ENCODE measurements around the gene CLEC18B.
"Not testable (repeated sequence)": the region's sequence is repeated elsewhere in the genome, so short reads cannot be mapped to it uniquely, and the experiment has no call there.

The CLEC18B gene

DNA sequence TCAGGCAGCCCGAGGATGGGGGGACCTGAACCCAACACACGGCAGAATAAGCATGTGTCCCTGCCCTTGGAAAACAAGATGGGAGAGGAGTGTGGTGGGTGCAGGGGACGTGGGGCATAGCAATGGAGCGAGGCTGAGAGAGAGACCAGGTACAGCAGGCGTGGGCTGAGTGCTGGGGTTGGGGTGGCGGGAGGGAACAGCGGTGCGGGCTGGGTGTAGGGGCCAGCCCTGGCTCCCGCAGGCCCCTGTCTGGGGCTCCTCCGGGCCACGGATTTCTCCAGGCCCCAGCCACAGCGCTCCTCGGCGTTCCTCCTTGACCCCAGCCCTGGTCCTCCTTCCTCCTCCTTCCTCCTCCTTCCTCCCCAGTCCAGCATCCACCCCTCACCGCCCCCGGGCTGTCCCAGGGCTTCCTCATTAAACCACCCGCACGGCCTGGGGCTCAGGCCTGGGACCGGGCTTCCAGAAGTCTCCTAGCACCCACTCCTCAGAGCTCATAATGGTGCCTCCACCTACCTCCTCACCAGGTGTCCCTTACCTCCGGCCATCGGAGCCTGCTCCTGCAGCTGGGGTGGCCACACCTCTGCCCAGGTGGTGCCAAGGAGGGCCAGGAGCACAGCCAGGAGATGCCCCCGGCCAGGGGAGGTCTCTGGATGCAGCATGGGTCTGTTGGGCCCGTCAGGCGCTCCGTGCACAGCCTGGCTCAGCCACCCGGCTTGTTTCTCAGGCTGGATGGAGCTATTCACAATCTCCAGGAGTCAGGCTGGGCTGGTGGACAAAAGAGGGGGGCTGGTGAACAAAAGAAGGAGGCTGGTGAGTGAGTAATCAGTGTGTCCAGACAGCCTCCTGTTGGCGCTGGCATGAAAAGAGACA is at the start of gene CLEC18B:
Gene CLEC18B (minus strand): TSS at position 867 of the 870 bp plus-strand sequence. CDS start 208 bp downstream, at position 659.
- not testable (repeated sequence) for DNase-seq

DNA sequence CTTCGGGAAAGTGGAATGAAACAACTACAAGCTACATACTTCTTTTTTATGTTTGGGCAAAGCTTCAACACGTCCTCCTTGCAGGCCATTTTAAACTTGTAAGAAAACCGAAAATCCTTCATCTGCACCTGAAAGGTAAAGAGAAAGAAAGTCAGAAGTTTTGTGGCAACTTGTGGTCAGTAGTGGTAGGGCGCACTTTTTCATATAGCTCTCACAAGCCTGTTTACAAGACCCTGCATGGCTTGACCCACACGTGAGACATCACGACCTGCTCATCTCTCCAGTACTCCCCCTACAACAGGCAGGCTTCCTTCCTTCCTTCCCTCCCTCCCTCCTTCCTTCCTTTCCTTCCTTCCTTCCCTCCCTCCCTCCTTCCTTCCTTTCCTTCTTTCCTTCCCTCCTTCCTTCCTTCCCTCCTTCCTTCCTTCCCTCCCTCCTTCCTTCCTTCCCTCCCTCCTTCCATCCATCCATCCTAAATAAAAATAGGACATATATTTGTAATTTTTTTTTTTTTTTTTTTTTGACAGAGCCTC is 48.7 kb upstream of the CLEC18B start:
- no peak for DNase-seq

DNA sequence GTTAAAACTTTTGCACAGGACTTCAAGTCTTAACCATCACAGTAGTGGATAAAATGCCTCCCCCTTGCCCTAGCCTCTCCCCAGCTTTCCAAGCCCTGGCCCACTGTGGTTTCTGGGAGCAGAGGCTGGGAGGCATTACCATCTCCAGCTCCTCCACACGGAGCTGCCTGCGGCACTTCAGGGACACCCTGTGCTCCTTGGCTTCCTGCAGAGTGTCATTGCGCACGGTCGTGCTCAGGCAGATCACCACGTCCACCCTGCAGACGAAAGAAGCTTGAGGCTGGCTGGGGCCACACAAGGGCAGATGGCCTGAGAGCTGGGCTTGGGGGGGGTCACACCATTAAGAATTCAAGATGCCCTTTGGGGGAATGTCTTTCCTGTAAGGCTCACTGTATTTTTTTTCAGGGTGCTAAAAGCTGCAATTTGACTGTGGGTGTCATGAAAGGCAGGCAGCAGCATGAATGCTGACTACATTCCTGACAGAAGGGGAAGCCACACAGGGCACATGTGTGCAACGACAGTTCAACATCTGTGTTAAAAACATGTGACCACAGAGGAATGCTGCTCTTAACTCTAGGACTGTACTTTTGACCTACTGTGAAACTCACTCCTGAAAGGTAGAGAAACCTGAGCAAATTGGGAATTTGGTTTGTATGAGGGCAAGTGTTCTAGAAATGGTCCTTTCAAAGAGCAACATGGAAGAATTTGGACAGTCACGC is 47.7 kb upstream of the CLEC18B start:
- no peak for DNase-seq

DNA sequence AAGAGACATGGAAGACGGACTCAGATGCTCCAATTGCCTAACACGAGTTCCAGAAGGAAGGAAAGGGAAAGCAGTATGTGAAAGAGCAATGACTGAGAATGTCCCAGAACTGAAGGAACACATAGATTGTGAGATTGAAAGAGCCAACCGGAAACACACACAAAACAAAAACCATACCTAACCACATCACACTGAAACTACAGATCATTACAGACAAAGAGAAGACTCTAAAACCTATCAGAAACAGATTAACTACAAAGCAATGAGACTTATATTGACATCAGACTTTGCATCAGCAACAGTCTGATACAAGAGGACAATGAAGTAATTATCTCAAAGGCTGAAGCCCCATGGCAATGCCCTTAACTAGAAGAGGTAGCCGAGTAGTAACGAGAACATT is 45.6 kb upstream of the CLEC18B start:
- no peak for DNase-seq

DNA sequence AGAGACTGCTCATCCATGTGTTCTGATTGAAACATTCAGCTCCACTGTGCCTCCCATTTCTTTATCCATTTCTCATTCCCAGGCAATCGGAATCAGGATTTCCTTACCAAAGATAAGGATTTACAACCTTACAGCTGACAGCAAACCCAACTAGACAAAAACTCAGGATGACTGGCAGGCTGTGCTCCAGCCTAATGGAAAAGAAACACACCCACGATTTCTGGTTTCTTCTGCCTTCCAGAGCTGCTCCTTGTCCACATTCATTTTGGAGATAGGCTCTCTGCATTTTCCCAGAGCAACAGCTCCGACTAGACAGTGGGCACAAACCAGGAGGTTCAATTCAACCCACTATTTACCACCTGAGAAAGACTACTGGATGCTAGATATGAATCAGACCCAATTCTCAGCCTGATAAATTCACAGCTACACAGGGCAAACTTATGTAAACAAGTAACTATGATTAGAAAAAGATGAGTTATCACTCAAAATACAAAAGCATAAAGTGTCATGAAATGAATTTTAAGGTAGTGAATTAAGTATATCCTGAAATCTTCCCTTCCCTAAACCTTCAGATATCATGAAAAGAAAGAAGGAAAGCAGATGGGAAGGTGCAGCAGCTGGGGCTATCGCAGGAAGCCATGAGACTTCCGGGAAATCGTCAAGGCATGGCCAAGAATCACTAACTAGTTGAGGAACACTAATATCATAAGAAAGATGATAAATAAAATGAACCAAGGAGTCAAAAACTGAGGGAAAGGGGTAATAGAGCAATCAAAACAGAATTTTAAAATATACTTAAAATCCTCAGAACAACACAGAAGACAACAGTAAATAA is 44.8 kb upstream of the CLEC18B start:
- DNase-seq, result no peak

DNA sequence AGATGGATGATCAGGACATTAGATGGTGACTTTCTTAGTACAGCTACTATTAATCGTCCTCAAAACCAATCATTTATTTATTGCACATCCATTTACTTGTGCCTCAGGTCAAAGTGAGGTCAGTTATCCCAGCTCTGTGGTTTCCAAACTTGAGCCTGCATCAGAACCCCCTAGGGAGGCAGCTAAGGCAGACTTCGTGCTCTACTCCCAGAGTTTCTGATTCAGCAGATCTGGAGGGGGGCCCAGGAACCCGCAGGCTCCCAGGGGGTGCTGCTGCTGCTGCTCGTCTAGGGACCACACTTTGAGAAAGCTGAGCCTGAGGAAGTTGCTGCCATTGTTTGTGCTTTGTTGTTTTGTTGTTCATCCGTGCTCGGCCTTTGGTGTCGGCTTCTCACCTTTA is 44.0 kb upstream of the CLEC18B start:
- no peak for DNase-seq

DNA sequence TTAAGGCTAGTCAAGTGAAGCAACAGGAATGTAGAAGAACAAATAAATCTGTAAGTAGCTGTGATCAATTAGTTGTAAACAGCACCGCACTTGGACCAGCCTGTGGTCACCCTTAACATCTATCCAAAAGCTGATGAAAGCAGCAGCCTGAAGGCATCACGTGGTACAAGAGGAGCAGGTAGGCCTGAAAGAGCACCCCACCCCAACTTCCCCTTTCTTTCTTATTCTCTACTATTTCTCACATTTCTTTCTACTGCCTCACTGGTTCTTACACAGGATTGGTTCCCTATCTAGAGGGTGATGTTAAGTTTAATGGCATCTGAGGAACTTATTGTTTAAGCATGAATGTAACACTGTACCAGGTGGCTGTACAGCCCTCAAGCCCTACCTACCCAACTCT is 42.6 kb upstream of the CLEC18B start:
- no peak for DNase-seq

DNA sequence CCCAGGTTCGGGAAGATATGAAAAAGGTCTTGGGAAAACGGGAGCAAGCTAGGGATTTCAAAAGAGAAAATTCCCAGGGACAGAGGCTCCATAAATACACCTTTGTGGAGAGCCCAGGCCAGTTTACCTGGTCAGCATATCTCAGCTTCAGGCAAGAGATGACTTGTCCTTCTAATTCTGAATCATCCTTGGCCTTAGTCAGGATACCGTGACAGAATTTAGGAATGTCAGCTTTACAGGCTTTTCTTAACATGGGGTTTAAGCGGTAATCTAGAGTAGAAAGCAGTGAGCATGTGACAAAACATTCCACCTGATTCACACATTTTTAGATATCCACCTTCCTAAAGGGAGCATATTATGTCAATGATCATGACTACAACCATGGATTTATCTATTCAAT is 41.1 kb upstream of the CLEC18B start:
- no peak for DNase-seq

DNA sequence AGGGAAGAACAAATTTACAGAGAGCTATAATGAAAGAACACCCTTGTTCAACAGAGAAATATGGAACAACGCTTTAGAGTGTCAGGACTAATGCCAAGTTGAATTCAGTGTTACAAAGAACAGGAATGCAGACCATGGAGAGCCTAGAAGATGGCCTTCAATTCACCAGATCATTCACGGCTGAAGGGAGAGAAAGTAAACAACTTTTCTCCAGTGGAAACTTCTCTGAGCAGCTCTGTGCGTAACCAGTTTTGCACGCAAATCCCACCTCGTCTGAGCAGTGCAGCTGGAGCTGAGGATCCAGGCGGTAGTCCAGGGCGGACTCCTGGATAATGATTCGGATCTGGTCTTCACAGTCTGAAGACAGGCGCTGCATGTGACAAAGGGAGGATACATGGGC is 40.5 kb upstream of the CLEC18B start:
- no peak for DNase-seq

DNA sequence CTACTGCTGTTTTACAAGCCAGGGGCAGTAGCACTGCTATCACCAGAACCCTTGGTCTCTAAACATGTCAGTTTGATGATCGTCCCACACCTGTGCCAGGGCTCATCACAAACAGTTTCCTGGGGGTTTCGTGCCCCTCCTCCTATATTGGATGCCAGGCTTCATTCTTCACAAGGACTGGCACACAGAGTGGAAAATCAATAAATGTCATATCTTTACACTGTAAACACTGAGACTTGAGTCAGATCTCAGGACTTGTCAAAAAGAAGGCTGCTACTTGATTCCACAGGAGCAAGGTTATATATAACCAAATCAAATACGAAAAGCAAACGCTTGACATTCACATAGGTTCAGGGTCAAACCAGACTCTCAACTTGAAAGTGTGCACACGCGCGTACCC is 39.3 kb upstream of the CLEC18B start:
- DNase-seq, result no peak

DNA sequence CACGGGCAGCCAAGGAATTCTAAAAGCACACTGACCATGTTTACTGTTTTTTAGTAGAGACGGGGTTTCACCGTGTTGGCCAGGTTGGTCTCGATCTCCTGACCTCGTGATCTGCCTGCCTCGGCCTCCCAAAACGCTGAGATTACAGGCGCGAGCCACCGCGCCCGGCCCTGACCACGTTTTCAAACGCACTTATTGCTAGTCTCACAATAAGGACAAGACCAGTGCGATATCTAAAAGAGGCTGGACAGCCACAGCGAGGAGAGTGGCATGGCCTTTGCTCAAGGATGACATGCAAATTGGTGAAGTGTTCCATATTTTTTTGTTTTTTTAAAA is 35.0 kb upstream of the CLEC18B start:
- DNase-seq, result no peak

DNA sequence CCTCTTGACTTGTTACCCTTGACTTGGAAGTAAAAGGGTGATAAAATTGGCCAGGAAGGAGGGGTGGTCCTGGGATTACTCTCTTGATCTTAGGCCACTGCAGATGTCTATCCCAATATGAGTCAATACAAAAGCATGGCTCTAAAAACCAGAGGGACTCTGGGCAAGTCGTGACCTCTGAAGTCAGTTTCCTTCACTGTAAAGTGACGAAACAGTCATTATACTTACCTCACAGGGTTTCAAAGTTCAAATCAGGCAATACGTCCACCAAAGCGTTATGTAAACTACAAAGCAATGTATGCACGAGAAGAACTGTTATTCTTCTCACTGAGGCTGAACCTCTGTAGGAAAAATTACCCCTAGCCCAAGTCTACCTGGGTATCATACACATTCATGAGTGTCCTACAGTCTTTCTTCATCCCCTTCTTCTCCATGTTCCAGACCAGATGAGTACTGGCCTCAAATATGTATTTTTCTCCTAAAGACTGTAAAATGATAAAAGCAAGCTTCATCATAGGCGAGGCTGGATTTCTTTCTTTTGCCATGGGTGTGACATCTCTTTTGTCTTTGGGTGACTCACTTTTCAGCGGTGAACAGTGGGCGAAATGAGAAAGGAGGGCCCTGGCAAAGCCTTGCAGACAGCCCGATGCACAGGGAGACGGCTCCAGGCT is 34.5 kb upstream of the CLEC18B start:
- no peak for DNase-seq

DNA sequence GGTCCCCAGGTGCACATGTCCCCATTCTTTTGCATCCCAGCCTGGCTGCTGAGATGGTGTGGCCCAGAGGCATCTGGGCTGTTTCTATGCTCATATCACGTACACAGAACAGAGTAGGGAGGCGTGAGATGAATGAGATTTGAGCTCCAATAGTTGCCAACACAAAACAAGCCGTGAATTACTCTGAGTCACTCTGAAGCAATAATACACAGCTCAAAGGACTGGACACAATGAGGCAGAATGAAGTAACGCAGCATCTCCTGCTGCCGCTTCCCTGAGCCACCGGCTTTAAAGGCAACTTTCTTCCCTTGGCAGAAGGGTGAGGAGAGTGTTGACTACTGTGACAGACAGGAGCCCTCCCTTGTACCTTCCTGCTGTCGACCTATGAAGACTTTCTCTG is 33.9 kb upstream of the CLEC18B start:
- DNase-seq, result no peak

DNA sequence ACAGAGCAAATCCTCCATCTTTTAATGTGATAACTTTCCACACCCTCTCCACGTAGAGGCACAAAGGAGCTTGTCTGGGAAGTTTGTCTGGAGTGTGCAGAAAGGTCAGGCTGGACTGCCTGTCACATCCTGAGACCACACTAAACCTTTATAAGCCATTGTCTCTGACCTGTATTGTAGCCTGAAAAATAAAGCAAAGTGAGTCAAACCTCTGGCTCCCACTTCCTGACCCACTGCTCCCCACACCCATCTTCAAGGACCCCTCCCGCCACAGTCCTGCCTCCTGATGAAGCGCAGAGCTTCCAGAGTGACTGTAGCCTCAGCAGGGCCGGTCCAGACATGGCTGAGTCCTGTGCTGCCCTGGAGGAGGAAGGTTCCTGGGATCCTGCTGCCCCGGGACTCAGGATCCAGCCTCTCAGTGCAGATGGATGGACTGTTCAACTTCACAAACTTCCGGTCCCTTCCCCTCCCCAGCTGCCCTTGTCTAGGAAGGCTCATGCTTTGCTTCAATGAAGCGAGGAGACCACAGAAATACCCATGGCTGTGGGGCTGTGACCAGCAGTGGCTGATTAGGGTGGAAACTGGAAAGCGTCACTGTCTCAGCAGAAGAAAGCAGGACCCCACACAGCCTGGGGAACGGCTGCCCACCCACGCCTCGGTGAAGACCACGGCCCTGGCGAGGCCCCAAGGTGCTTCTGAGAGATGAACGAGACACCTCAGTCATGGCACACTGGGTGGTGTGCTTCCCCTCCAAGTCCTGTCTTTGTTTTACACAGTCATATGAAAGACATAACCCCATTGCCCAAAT is 30.9 kb upstream of the CLEC18B start:
- no peak for DNase-seq

DNA sequence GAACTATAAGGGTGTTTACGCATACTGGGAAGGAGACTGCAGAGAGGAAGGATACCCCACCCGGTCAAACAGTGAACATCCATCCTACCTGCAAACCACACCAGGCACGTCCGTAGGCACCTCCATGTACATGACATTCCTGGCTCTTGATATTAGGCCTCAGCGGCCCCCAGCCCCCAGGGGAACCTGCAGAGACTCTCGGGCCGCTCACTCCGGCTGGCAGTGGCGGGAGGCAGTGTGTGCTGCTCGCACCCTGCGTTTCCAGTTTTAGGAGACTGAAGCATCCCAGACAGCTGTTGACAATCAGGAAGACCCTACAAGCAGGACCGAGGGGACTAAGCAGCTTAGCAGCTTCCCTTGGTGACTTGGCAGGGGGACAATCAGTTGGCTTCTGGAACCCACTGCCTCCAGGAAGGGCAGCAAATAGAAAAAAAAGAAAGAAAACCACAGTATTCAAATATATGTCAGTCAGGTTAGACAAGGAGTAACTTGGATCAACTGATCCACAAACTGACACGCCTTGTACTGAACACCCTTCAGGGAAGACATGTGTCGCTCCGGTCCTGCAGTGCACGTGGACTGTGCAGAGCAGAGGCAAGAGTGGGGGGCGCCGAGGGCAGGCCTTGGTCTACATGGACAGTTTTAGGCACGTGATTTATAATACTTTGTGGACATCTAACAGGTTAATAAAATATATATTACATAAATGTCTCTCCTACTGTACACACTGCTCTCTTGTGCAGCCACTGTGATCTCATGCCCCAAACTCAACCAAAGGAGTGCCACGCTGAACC is 29.9 kb upstream of the CLEC18B start:
- no peak for DNase-seq

DNA sequence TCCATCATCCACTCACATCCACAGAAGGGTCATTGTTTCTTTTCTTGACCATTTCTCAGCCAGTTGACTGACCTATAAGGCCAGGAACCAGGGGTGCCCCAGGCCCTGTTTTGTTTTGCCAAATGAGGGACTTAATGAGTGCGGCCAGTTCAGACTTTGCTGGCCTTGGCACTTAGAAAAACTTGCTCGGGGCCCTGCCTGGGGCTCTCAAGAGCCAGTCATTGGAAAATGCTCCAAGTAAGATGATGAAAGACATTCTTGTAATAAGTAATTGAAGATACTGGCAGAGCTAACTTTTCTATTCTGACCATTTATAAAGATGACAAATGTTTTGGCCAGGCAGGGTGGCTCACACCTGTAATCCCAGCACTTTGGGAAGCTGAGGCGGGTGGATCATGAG is 29.0 kb upstream of the CLEC18B start:
- DNase-seq, result no peak

DNA sequence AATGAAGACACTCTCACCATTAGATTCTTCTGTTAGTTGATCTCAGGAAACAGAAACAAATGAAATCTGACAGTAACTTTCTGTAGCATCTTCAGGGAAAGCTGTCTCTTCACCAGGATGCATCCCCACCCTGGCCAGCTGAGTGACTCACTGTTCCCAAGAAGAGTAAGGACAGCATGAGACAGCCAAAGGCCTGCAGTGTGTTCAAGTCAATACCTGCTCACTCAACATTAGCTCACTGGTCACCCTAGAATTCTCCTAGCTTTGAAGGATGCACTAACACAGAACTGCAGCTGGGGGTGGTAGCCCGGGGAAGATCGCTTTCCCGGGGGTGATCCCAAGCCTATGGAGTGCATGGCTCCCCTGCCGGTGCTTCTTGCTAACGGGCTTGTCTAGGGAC is 28.2 kb upstream of the CLEC18B start:
- DNase-seq, result no peak

DNA sequence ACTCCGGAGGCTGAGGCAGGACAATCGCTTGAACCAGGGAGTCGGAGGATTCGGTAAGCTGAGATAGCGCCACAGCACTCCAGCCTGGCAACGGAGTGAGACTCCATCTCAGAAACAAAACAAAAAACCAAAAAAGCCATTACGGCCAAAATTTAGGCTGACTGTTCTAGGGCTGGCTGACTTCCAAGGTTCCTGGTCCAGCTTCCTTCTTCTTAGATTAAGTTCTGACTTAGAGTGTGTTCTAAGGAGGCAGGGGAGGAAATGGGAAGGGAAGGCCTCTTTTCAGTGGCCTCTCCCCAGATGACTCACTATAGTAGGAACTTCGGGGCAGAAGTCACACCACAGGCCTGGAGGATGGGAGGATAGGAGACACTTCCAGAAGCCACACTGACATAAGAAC is 27.7 kb upstream of the CLEC18B start:
- DNase-seq, result no peak

DNA sequence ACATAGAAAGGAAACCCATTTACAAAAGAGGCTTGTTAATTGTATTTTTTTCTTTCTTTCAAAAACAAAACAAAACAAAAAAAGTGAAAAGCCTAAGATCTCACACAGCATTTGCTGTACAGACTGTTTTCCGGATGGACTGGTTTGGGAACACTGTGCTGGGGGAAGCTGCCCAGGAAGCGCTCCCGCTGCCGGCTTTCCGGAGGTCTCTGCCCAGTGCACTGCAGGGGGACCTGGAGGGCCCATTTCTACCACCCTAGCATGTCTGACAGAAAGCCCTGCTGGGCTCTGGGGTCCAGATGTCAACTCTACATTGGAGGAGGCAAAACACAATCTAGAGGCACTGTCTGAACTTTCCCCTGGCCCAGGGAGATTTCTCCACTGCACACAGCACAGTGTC is 26.3 kb upstream of the CLEC18B start:
- DNase-seq, result no peak

DNA sequence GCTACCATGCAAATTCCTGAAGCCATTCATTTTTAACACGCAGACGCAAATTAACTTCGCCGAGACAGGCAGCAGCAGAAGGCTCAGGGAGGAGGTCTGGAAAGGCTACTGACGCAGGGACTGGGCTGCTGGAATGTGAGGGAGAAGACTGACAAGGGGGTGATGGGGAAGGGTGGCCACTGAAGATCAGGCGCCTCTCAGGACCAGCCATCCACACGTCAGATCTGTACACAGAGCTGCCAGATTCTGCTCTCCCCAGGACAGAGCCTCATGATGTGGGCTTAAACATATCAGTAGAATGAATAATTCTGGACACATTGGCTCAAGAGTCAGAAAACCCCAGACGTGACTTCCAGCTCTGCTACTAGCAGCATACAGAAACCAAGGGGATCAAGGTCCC is 25.6 kb upstream of the CLEC18B start:
- no peak for DNase-seq

Measured in NCI-H510A (cell line).